Left colon (tissue), 2 donors: ENCODE measurements around the gene CRMP1. TPM values are rescaled to one million over a fixed set of nuclear protein-coding genes. Genes with fewer than 3 reads are reported as not detected.
A peak's percentile ranks its signal among the peaks of the same experiment; 100 is the strongest.
"Not testable (repeated sequence)": the region's sequence is repeated elsewhere in the genome, so short reads cannot be mapped to it uniquely, and the experiment has no call there.

Experiments
- ATAC-seq: fragments of 200-7000 bp; cut with Tn5 transposase; one replicate; pipeline ENCODE4 v1.9.1; 2020; ENCODE audit warnings: mild to moderate bottlenecking, moderate library complexity
- DNase-seq, 2 donors: peaks; one replicate each; pipeline ENCODE4 v3.0.0-alpha.2; 2020
- intact Hi-C, 2 donors: fragments of 100-400 bp; cut with DNase I in 1 of 2; cut with micrococcal nuclease in 1 of 2; formaldehyde crosslinking; loops; one replicate each; pipeline versions ENCODE4 v1.11.2 to v1.14.0; 2022; cut with DNase I, micrococcal nuclease
- total RNA-seq, 2 donors: library from RNA; stranded (reverse); fragmentation: NEBNext Ultra II Directional; extraction: Animal tissue kit (Norgen Biotek cat#: 25700); gene quantifications; one replicate each; pipeline ENCODE4 v1.2.1, GENCODE V29; 2021
- donor health status: DM: no; HTN: no; CAD: no.
- donor health status: DM: yes; HTN: yes; CAD: no.

Gene CRMP1
- total RNA-seq, 2 donors from 2014 or later = 0.37 to 1.2 TPM

DNA sequence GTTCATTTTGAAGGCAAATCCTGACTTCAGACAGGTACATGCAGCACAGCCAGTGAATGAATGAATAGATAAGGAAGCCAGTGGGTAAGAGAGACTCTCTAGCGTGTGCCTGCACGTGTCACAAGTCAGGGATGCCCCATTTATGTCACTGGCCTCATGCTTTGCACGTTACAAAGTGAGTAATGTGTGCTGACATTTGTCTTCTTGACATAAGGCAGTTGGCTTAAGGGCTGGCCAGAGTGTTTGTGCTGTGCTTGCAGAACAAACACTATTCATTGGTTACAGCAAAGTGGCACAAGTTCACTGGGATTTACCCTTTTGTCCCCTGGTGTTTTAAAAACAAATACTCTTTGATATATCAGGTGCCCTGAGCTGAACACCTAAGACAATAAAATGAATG, 55.9 kb downstream of the CRMP1 start:
- no peak for ATAC-seq
- DNase-seq = no peak
- intact Hi-C loops = no loop called here

DNA sequence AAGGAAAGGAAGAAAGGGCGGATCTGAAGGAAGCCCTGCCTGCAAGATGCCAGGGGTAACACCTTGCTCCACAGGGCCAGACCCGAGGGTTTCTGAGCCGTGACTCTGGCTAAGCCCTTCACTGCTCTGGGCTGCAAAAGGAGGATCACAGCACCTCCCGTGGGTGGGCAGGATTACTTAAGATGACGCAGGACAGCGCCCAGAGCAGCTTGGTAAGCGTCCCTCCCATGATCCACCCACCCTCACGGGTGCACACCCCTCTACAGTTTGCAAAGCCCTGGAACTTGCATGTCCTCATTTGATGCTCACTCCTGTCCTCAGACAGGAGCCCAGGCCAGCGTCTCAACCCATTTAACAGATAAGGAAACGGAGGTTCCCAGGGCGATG, 64.9 kb downstream of the CRMP1 start:
- ATAC-seq = no peak
- DNase-seq = no peak
- intact Hi-C loops = no loop called here

DNA sequence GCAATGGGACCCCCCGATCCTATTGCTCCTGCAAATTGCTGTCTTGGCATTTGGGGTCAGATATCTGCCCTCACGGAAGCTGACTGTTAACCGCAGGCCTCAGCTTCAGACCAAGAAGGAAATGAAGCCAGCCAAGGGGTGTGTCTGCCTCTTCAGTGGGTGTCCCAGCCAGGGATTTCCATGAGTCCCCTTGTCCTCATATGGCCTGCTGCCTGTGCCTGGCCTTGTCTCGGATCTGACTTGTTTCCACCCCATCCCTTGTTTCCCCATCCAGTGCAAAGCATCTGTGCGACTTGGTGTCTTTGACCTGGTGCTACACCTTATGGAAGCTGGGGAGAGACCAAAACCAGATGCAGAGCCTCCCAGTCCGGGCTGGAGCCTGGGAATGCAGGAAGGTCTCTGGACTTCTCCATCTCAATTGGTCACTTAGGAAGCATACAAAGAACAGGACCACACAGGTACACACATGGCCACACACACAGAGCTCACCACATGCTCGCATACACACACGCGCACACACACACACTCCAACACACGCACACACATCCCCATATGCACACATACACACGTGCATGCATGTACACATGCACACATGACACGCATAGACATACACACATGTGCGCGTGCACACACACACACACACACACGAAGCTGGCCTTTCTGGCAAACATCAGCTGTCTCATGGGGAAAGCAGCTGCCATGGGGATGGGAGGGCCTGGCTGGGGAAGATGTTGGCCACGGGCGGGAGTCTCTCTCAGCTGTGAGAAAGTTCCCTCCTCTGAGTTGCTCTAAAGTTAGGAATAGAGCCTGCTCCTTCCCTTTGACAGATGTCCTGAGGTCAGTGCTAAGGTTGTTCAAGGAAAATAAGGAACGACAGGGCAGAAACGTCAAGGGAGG, 65.5 kb downstream of the CRMP1 start:
- intact Hi-C loops = no loop called here
- ATAC-seq = no peak
- DNase-seq = no peak

DNA sequence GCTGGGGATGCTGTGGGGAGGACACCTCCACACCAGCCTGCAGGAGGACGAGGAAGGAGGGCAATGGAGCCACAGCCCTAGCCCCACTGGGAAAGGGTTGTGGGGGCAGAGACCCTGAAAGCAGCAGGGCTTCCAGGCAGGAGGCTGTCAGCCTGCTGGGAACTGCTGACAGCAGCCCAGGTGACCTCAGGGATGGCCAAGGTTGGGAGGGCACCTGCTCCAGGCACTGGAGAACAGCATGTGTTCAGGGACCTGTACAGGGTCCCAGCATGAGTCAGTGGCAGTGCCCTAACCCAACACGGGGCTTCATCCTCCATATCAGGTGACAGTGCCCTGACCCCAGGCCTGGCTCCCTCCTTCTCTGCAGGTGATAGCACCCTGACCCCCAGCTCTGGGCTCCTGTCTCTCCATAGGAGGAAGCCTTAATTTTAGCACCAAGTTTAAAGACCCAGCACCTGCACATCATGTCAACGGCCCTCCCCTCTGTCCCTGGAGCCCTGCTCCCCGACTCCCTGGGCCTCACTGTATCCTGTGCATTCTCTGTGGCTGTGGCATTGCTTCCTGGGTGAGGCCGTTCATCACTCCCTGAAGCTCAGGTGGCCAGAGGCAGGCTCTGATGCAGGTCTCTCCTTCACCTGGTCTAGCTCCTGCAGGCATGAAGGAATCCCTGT, 66.3 kb downstream of the CRMP1 start:
- intact Hi-C loops = no loop called here
- DNase-seq = no peak
- no peak for ATAC-seq

DNA sequence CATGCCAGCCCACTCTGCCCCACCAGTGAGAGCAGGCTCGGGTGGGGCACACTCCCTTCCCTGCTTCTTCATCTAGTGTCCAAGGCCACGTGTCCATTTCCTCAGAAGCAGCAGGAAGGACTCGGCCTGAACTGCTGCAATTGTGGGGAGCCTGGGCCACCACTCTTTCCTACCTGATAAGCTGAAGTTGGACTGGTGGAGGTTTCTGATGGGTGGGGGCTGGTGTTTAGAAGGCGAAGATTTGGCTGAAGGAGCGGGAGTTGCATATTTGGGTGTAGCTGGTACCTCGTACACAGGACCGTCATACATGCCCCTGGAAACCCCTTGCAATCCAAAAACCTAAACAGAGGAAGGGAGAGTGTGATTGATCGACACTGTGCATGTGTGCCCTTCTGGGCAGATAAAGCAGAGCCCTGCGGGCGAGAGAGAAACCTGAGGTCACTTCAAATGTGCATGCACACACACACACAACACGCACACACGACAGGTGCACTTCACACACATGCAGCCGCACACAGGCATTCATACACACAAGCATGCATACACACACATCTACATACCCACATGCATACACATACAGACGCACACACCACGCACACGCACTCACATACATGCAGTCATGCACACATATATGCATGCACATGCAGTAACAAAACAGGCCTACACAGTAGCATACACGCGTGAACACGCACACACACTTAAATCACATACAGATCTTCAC, 67.4 kb downstream of the CRMP1 start:
- ATAC-seq (no peak), DNase-seq (no peak)
- intact Hi-C loops = no loop called here

DNA sequence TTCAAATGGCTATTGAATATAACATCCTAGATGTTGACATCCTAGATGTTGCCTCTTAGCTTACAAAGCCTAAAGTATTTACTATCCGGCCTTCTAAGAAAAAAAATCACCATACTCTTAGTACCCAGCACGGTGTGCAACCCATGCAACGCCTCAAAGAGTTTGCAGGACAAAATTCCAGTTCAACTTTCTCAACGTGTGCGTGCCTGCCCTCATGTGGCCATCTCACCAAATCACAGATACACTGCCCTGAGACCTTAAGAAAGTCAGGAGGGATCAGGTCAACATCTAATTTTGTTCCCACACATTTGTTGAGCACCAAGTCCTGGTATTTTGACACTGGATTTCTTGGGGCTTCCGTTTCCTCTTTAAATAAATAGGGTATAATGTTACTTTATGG, 68.3 kb downstream of the CRMP1 start:
- no peak for ATAC-seq
- DNase-seq = no peak
- intact Hi-C loops = no loop called here

DNA sequence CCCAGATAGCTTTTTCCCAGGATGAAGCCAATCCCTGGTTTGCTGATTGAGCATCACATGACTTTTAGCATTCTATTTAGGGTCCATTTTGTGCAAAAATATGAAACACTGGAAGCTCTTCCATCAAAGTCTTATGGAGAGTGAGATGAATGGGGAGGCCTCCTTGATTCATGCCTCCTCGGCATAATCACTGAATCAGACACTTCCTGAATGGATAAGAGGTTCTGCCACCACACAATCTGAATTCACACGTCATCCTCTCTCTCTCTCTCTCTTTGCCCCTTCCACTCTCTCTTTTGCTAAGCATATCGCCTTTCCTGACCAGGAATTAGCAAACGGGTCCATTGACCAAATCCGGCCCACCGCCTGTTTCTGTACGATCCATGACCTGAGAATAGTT, 68.7 kb downstream of the CRMP1 start:
- no peak for DNase-seq
- intact Hi-C loops = no loop called here
- ATAC-seq = no peak

DNA sequence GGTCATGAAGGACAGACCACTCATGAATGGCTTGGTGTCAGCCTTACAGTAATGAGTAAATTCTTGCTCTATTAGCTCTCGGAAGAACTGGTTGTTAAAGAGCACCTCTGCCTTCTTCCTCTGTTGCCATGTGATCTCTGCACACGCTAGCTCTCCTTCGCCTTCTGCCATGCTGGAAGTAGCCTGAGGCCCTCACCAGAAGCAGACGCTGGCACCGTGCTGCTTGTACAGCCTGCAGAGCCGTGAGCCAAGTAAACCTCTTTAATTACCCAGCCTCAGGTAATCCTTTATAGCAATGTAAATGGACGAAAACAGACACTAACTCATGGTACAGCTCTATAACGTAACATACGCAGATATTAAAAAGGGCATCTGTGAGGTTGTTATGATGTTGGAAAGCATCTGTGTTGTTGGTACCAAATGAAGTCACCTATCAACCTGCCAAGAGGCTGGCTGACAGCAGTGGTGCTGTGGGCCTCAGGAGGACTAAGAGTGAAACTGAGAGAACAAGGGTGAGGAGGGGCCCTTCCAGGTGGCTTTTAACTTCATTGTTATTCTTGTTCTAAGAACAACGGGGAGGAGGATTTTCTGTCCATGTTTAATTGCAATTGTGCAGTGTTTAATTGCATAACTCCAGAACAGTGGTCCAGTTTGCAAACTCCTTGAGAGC, 69.2 kb downstream of the CRMP1 start:
- intact Hi-C loops = no loop called here
- ATAC-seq (no peak), DNase-seq (no peak)

DNA sequence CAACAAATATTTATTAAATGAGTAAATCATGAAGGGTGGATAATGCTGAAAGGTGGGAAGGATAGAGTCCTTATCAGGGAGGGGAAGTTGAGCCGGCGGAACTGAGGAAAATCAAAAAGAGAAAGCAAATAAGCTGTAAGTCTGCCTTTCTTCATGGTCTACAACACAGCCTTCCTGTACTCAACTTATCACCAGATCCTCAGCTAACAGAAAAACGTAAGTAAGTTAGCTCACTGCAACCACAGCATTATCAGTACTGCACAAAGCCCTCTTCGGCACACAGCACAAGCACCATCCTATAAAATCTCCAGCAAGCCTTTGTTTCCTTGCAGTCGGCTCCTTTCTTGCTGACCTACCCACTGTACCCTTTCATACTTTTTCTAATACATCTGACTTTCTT, 70.3 kb downstream of the CRMP1 start:
- ATAC-seq (no peak), DNase-seq (no peak)
- intact Hi-C loops = no loop called here

DNA sequence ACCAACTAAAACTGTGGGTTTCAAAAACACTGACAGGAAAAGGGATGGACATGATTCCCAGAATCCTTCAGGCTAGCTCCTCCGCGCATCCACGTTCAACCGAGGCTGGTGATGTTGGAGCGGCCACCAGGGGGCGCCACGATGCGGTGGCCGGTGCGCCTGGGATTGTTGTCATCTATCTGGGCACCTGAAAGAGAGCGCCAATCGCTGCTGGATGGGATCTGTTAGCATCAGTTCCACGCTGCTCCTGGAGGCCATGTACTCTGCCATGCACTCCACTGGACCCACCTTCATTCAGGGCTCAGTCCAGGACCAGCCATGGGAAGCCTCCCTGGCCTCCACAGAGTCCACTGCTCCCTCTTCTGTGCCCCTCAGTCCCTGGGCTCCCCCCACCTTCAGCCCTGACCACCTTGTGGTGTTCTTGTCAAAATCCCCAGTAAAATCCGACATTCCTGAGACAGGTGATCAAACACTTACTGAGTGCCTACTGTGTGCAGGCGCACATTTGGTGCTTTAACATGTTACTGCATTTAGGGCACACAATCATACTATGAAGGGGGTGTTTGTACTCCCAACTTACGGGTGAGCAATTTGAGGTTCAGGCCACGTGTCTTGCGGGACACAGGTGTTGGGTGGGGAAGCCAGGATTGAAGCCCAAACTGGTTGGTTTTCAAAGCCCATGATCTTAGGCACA, 71.1 kb downstream of the CRMP1 start:
- intact Hi-C loops = no loop called here
- ATAC-seq (no peak), DNase-seq (no peak)

DNA sequence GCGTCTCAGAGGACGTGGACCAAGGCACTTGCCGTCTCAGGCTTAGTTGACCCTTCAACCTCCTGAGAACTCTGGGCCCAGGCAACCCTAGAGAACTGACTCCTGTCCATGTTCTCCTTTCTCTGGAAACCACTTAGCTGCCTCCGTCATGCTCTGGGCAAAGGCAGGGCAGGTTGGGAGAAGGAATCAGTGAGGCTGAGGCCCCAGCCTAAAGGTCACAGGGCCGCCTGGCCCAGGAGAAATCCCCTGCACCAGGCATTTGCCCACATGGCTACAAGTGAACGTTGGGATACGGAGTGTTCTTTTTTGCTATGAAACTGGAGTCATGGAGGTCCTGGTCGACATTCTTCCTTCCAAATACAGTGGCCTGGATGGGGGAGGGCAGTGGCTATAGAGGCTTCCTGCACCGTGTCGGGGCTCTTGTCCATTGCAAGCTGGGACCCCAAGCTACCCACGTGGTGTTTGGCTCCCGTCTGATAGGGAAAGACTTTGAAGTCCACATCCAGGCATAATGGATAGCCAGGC, 76.0 kb downstream of the CRMP1 start:
- no peak for ATAC-seq
- intact Hi-C loops = no loop called here
- DNase-seq = no peak

DNA sequence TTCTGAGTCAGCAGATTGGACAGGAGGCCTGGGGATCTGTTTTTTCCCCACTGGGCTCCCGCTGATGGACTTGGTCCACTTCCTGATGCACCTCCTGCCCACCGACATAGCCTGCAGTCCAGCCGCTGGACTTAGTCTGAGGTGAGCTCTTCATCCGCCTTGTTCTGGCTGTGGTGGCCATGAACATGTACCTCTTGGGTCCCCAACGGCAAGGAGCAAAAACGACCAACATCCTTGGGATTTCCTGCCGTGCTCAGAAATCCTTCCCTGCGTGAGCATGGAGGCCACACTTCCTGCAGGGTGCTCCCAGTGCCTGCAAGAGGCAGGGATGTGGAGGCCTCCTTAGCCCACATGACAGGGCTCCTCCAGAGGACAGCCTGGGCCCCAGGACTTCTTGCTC, 76.8 kb downstream of the CRMP1 start:
- intact Hi-C loops = no loop called here
- DNase-seq = no peak
- no peak for ATAC-seq

DNA sequence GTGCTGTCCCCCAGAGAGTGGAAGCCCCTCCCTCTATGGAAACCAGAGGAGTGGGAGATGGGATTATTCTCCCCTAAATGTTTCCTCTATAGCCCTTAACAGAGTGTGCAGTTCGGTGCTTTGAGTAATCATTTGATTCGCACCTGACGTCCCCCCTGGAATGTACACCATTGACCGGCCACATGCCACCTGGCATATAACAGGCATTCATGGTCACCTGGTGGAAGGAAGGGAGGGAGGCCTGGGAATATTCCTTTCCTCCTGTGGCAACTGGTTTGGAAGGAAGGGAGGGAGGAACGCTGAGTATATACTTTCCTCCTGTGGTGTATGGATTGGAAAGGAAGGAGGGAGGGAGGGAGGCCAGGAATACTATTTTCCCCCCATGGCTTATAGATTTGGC, 77.2 kb downstream of the CRMP1 start:
- DNase-seq (no peak), ATAC-seq (no peak)
- intact Hi-C loops = no loop called here

DNA sequence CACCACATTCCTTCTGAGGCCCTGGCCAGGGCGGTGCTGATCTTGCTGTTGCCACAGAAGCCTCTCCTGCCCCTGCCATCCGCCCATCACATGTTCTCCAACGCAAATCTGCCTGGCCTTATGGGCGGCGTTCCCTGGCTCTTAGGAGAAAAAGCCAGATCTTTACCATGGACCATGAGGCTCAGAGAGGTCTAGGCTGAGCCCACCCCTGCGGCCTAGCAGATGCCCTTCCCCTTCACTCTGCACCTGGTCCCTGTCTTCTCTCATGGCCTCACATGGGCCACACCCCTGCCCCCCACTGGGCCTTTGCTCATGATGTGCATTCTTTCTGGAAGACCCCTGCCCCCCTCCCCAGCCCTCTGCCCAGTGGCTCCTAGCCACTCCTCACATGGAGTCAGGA, 78.5 kb downstream of the CRMP1 start:
- intact Hi-C loops = no loop called here
- ATAC-seq (no peak), DNase-seq (no peak)

DNA sequence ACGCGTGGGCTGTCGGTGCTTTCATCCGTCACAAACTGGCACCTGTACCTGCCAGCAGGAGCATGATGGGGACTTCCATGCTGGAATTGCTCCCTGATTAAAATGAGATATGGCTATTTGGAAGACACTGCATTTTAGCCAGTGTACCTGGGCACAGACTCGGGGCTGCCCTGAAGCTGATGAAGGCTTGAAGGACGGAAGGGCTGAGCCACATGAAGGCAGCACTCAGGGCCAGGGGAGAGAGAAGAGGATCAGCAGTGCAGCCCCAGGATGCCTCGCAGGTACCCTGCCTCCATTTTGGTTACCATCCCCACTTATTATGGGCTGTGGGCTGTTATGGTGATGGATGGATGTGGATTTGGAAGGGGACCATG, 79.0 kb downstream of the CRMP1 start:
- ATAC-seq = no peak
- intact Hi-C loops = no loop called here
- DNase-seq = no peak

DNA sequence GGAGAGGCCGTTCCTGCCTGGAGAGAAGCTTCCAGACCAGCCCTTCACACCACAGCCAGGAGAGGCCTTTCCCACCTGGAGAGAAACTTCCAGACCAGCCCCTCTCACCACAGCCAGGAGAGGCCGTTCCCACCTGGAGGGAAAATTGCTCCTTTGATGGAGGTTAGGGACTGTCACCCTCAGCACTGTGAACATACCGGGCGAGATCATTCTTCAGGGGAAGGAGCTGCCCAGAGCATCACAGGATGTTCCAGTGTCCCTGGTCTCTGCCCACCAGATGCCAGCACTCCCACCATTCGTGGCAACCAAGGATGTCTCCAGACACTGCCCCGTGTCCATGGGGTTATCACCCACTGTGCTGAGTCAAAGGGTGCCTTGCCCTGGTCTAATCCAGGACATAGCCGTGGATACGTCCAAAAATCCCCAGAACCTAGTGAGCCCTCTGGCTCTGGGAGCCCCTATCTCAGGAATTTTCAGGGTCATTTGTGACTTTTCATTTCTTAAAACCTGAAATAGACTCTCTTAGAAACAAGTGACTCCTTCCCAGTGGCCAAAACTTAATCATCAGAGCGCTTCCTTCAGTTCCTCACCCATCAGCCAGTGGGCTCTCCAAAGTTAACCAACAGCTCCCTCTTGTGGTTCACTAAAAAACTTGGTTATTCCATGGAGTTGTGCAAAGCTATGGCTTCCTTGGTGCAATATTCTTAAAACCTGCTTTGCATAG, 80.2 kb downstream of the CRMP1 start:
- intact Hi-C loops = no loop called here
- ATAC-seq (peak; percentile 56), DNase-seq (no peak)

DNA sequence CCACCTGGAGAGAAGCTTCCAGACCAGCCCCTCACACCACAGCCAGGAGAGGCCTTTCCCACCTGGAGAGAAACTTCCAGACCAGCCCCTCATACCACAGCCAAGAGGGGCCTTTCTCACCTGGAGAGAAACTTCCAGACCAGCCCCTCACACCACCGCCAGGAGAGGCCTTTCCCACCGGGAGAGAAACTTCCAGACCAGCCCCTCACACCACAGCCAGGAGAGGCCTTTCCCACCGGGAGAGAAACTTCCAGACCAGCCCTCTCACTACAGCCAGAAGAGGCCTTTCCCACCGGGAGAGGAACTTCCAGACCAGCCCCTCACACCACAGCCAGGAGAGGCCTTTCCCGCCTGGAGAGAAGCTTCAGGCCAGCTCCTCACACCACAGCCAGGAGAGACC, 80.8 kb downstream of the CRMP1 start:
- DNase-seq, intact Hi-C loops, ATAC-seq: not testable (repeated sequence)

DNA sequence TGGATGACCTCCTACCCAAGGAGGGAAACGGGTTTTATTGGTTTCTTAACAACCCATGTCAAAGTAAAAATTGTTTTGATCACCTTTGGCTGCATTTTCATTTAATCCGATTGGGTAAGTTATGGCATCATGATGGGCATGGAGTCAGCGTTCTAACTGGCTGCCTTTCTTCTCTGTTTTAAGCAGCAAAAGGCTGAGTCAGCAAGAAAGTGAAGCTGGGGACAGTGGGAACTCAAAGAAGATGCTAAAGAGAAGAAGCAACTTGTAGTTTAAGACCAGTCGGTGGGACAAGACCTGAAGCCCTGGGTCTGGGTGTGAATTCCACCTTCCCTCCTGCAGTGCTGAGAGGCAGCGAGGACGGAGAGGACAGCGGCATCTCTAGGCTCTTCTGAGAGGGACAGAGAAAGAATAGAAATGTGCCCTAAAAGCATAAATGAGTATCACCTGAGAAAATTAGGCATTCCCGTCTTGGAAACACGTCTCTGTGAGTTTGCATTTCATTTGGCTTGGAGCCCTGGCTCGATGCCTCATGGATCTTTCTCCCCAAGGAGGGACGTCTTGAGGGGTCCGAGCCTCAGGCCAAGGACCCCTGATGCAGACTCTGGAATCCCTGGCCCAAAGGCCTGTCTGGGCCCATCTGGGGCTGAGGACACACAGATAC, 82.0 kb downstream of the CRMP1 start:
- no peak for DNase-seq
- no peak for ATAC-seq
- intact Hi-C loops = no loop called here
